Lung (tissue), 16 donors: Measurements from ENCODE around the gene REC8. TPM values are rescaled to one million over a fixed set of nuclear protein-coding genes. Genes with fewer than 3 reads are reported as not detected.
A peak's percentile ranks its signal among the peaks of the same experiment; 100 is the strongest.

Source experiments
- ATAC-seq: fragments of 200-7000 bp; cut with Tn5 transposase; one replicate; pipeline ENCODE4 v1.9.1; 2020; ENCODE audit warnings: moderate number of reproducible peaks; ENCODE audit not compliant: insufficient read depth, low FRiP score
- DNase-seq, 3 donors: peaks; one replicate each; pipeline ENCODE4 v3.0.0-alpha.2; 2013 to 2017
- H3K27ac ChIP-seq, 2 donors: one replicate each; pipeline ENCODE4 v1.5.1; 2013; ENCODE audit warnings: mild to moderate bottlenecking in 2 of 2, moderate library complexity in 2 of 2, control low read depth in 1 of 2, inconsistent platforms in 1 of 2, low read depth in 1 of 2, low read length in 1 of 2
- H3K27me3 ChIP-seq, 3 donors: one replicate each; pipeline ENCODE4 v1.5.1; 2013; ENCODE audit warnings: low read length in 2 of 3; ENCODE audit not compliant: control insufficient read depth in 3 of 3, insufficient read depth in 3 of 3
- H3K36me3 ChIP-seq, 4 donors: one replicate each; pipeline ENCODE4 v1.5.1; 2013; ENCODE audit warnings: low read length in 4 of 4, mild to moderate bottlenecking in 1 of 4, moderate library complexity in 1 of 4; ENCODE audit not compliant: control insufficient read depth in 4 of 4, insufficient read depth in 4 of 4
- H3K4me1 ChIP-seq, 5 donors: one replicate each; pipeline ENCODE4 v1.5.1; 2013; ENCODE audit warnings: low read length in 5 of 5, mild to moderate bottlenecking in 2 of 5, moderate library complexity in 1 of 5; ENCODE audit not compliant: control insufficient read depth in 5 of 5, insufficient read depth in 5 of 5
- H3K4me3 ChIP-seq: one replicate; pipeline ENCODE4 v1.5.1; 2013; ENCODE audit warnings: mild to moderate bottlenecking, control low read depth, moderate library complexity
- H3K9ac ChIP-seq, 2 donors: one replicate each; pipeline ENCODE4 v1.5.1; 2013; ENCODE audit warnings: low read length in 2 of 2, control low read depth in 1 of 2; ENCODE audit not compliant: insufficient read depth in 1 of 2
- H3K9me3 ChIP-seq, 4 donors: one replicate each; pipeline ENCODE4 v1.5.1; 2013; ENCODE audit warnings: low read length in 3 of 4, mild to moderate bottlenecking in 1 of 4, moderate library complexity in 1 of 4; ENCODE audit not compliant: control insufficient read depth in 4 of 4, insufficient read depth in 3 of 4
- WGBS, 2 donors: extraction: QIAGEN DNeasy Blood & Tissue Kit; methylation state at CpG; one replicate each; pipeline ENCODE4 v1.1.7; 2013; 5-methylcytosine and 5-hydroxymethylcytosine counted together
- long read RNA-seq, 5 donors: transcript quantifications; one replicate each; lab custom pipeline, GENCODE V29; 2026
- polyA plus RNA-seq, 2 donors: library from polyadenylated mRNA; stranded (reverse); fragments of 200-250 nt; gene quantifications; one replicate each; pipeline ENCODE4 v1.2.1, GENCODE V29; 2013
- total RNA-seq, 2 donors: library from RNA; depleted of rRNA in 1 of 2; stranded (reverse); fragments of >200 nt in 1 of 2; gene quantifications; one replicate each; pipeline ENCODE4 v1.2.1, GENCODE V29; 2014 to 2021
- TF ChIP-seq, protein P1 (sequence below): IDR thresholded peaks from 2 replicates; pipeline ENCODE4 v1.5.1; 2012; ENCODE audit warnings: mild to moderate bottlenecking; ENCODE audit errors: control extremely low read depth, extremely low read depth
- donor health status: control.
- donor health status: control.
- donor health status: Bipolar disorder and iron deficiency.
- donor health status: healthy.
- donor health status: DM: yes; HTN: yes; CAD: no.

REC8 gene, protein sequence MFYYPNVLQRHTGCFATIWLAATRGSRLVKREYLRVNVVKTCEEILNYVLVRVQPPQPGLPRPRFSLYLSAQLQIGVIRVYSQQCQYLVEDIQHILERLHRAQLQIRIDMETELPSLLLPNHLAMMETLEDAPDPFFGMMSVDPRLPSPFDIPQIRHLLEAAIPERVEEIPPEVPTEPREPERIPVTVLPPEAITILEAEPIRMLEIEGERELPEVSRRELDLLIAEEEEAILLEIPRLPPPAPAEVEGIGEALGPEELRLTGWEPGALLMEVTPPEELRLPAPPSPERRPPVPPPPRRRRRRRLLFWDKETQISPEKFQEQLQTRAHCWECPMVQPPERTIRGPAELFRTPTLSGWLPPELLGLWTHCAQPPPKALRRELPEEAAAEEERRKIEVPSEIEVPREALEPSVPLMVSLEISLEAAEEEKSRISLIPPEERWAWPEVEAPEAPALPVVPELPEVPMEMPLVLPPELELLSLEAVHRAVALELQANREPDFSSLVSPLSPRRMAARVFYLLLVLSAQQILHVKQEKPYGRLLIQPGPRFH
- total RNA-seq, result 10 to 100 TPM; 13.3 to 48.1 TPM
- polyA plus RNA-seq, result 10 to 100 TPM; 23.8 to 35.1 TPM
- long read RNA-seq, donor 1, partial matches to known transcripts, result 0 of 7 reads
- long read RNA-seq, donor 1, other reads (novel, unspliced or antisense), result 0 of 7 reads
- long read RNA-seq, donor 2, partial matches to known transcripts, result 0 of 1 reads
- long read RNA-seq, donor 2, other reads (novel, unspliced or antisense), result 0 of 1 reads
- long read RNA-seq, donor 3, partial matches to known transcripts, result 0 of 5 reads
- long read RNA-seq, donor 3, other reads (novel, unspliced or antisense), result 0 of 5 reads
- long read RNA-seq, donor 4, partial matches to known transcripts, result 13 of 16 reads
- long read RNA-seq, donor 4, other reads (novel, unspliced or antisense), result 0 of 16 reads
- long read RNA-seq, donor 5, transcript REC8-203 (2 exons, 405 nt), result minor isoform, 5 of 21 reads
- long read RNA-seq, donor 5, transcript REC8-213 (20 exons, 2,405 nt), result major isoform, 7 of 21 reads
- long read RNA-seq, donor 5, partial matches to known transcripts, result 6 of 21 reads
- long read RNA-seq, donor 5, other reads (novel, unspliced or antisense), result 0 of 21 reads

DNA sequence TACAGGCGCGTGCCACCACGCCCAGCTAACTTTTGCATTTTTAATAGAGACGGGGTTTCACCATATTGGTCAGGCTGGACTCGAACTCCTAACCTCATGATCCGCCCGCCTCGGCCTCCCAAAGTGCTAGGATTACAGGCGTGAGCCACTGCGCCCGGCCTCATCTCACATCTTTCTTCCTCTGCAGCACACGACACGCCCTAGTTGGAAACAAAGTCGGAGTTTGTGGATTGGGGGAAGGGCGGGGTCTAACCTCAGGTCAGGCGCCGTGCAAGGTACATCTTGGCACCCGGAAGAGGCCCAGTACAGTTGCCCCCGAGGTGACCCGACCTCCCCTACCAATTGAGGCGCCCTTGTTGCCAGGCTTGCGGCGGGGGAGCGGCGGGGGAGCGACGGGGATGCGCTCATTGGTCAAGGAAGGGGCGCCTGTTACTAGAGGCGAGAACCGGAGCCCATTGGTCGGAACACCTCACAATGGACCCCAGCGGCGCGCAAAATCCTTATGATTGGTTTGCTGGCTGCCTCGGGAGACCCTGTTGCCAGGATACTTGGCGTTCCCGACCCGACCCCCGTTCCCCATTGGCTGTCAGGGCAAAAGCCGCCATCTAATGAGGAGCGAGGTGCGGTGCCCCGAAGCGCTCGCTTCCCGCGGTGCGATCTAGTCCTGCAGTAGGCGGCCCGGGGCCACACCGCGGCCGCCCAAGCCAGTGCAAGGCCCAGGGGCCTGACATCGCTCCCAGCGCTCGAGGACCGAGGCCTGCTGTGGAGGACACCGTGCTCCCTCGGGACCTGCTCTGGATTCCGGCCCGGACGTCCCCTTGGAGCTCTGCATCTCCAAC is at the start of gene REC8:
Gene REC8 (plus strand): TSS at position 659 of the 839 bp plus-strand sequence. CDS start 473 bp downstream, outside the sequence.
- Histone ChIP-seq H3K9me3 (no peaks in the 10 kb centered on the region), H3K27me3 (no peaks in the 10 kb centered on the region), H3K27ac (peak within 1 kb of the TSS in 1 of 2 donors; percentile 22), H3K9ac (no peak within 1 kb of the TSS), H3K4me1 (peaks cover 0 to 14% (median 4%) of the 10 kb centered on the region in 5 donors), H3K4me3 (peak within 1 kb of the TSS; percentile 12), H3K36me3 (peaks cover 4 to 26% (median 8%) of the 10 kb centered on the region in 4 donors)
- TF ChIP-seq, protein P1, sequence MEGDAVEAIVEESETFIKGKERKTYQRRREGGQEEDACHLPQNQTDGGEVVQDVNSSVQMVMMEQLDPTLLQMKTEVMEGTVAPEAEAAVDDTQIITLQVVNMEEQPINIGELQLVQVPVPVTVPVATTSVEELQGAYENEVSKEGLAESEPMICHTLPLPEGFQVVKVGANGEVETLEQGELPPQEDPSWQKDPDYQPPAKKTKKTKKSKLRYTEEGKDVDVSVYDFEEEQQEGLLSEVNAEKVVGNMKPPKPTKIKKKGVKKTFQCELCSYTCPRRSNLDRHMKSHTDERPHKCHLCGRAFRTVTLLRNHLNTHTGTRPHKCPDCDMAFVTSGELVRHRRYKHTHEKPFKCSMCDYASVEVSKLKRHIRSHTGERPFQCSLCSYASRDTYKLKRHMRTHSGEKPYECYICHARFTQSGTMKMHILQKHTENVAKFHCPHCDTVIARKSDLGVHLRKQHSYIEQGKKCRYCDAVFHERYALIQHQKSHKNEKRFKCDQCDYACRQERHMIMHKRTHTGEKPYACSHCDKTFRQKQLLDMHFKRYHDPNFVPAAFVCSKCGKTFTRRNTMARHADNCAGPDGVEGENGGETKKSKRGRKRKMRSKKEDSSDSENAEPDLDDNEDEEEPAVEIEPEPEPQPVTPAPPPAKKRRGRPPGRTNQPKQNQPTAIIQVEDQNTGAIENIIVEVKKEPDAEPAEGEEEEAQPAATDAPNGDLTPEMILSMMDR, result no peak
- WGBS, 2 donors, result 14 to 26% methylated on average over 62 to 63 of the region's 63 CpGs
- peak; percentile 95 for DNase-seq
- ATAC-seq, result peak; percentile 86

DNA sequence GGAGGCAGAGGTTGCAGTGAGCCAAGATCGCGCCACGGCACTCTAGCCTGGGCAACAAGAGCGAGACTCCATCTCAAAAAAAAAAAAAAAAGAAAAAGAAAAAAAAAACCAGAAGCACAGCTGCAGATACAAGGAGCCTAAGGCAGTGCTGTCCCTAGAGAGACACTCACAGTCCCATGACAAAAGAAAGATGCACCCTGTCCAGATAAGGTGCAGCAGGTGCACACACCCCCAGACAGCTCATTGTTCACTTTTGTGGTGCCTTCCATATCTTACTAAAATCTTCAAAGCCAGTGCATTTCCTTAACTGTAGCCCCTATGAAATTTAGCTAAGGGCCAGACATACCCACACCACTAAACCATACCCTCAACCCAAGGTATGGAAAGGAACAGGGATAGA is 49.5 kb upstream of the REC8 start:
- WGBS, 2 donors, result 97 to 98% methylated on average over 4 of the region's 4 CpGs
- no peaks in the 10 kb centered on the region for H3K9me3 ChIP-seq
- H3K4me1 ChIP-seq, result no peaks in the 10 kb centered on the region
- no peak overlapping the region for H3K9ac ChIP-seq
- TF ChIP-seq, protein P1, result no peak
- no peak for DNase-seq
- no peak overlapping the region for H3K4me3 ChIP-seq
- H3K27me3 ChIP-seq, result no peaks in the 10 kb centered on the region
- H3K36me3 ChIP-seq, result peaks cover 26 to 52% (median 30%) of the 10 kb centered on the region in 4 donors
- no peak overlapping the region for H3K27ac ChIP-seq
- ATAC-seq, result no peak

DNA sequence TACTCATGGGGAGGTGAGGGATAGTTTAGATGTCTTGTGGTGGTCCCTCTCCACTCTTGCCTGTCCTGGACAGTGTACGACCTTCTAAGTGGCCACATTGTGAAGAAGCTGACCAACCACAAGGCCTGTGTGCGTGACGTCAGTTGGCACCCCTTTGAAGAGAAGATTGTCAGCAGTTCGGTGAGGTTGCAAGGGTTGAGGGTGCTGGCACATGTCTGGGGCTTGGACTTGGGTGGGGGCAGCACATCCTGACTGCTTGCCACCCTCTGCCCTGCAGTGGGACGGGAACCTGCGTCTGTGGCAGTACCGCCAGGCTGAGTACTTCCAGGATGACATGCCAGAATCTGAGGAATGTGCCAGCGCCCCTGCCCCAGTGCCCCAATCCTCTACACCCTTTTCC is 49.0 kb upstream of the REC8 start:
- ATAC-seq, result no peak
- peaks cover 24 to 51% (median 28%) of the 10 kb centered on the region in 4 donors for H3K36me3 ChIP-seq
- WGBS, 2 donors, result 90% methylated on average over 8 of the region's 8 CpGs

More for the DNA sequence above, 49.0 kb upstream of the REC8 start:
- Histone ChIP-seq H3K27ac (no peak overlapping the region), H3K27me3 (no peaks in the 10 kb centered on the region), H3K9me3 (no peaks in the 10 kb centered on the region), H3K9ac (no peak overlapping the region), H3K4me1 (no peaks in the 10 kb centered on the region), H3K4me3 (no peak overlapping the region)
- TF ChIP-seq, protein P1, result no peak
- no peak for DNase-seq
